Neuronal stem cell (in vitro differentiated cells): ENCODE measurements around the gene CNN1.

Experiments used
- DNase-seq: peaks from one replicate; pipeline ENCODE4 v3.0.0-alpha.2; 2013; ENCODE audit warnings: low spot score
- H2AFZ ChIP-seq: one replicate; pipeline ENCODE4 v1.6.1; 2013; ENCODE audit warnings: mild to moderate bottlenecking, low read length, inconsistent platforms
- H2AK5ac ChIP-seq: 2 replicates; pipeline ENCODE4 v1.6.1; 2013; ENCODE audit warnings: low read depth, mild to moderate bottlenecking, inconsistent platforms, low read length, moderate library complexity, mixed read lengths
- H2BK120ac ChIP-seq: 2 replicates; pipeline ENCODE4 v1.6.1; 2013; ENCODE audit warnings: low read depth, mild to moderate bottlenecking, inconsistent platforms, low read length, moderate library complexity, mixed read lengths
- H2BK12ac ChIP-seq: one replicate; pipeline ENCODE4 v1.6.1; 2013; ENCODE audit warnings: low read length, inconsistent platforms
- H2BK15ac ChIP-seq: 2 replicates; pipeline ENCODE4 v1.6.1; 2013; ENCODE audit warnings: mild to moderate bottlenecking, low read length, inconsistent platforms, mixed read lengths
- H2BK5ac ChIP-seq: one replicate; pipeline ENCODE4 v1.6.1; 2013; ENCODE audit warnings: inconsistent platforms, mild to moderate bottlenecking, low read length, moderate library complexity
- H3K14ac ChIP-seq: one replicate; pipeline ENCODE4 v1.6.1; 2013; ENCODE audit warnings: low read length, inconsistent platforms
- H3K18ac ChIP-seq: 2 replicates; pipeline ENCODE4 v1.6.1; 2013; ENCODE audit warnings: low read length, inconsistent platforms
- H3K23ac ChIP-seq: 2 replicates; pipeline ENCODE4 v1.6.1; 2013; ENCODE audit warnings: low read depth, mild to moderate bottlenecking, mixed read lengths, low read length, inconsistent platforms; ENCODE audit not compliant: poor library complexity
- H3K27ac ChIP-seq: replicated peaks from 3 replicates; pipeline ENCODE4 v1.5.1; 2013; ENCODE audit warnings: low read length, inconsistent platforms
- H3K27me3 ChIP-seq, 3 experiments: 2 replicates each; pipeline ENCODE4 v1.6.1; 2013; ENCODE audit warnings: low read length in 3 of 3, mild to moderate bottlenecking in 2 of 3, inconsistent platforms in 1 of 3, low read depth in 1 of 3, mixed read lengths in 1 of 3, moderate library complexity in 1 of 3; ENCODE audit not compliant: control insufficient read depth in 3 of 3, insufficient read depth in 3 of 3
- H3K36me3 ChIP-seq, 2 donors: replicated peaks in 1 of 2; 2 replicates each; pipeline ENCODE4 v1.6.1; 2013; ENCODE audit warnings: low read length in 2 of 2; ENCODE audit not compliant: control insufficient read depth in 2 of 2, insufficient read depth in 2 of 2
- H3K4ac ChIP-seq: 2 replicates; pipeline ENCODE4 v1.6.1; 2013; ENCODE audit warnings: inconsistent platforms, mild to moderate bottlenecking, low read length, moderate library complexity
- H3K4me1 ChIP-seq, 2 donors: 1 replicate in 1 of 2; 2 replicates in 1 of 2; pipeline ENCODE4 v1.6.1; 2013; ENCODE audit warnings: low read length in 2 of 2, low read depth in 1 of 2; ENCODE audit not compliant: control insufficient read depth in 2 of 2, insufficient read depth in 1 of 2
- H3K4me2 ChIP-seq: one replicate; pipeline ENCODE4 v1.6.1; 2013; ENCODE audit warnings: mild to moderate bottlenecking, low read length, inconsistent platforms; ENCODE audit not compliant: insufficient read depth, poor library complexity, severe bottlenecking
- H3K4me3 ChIP-seq, 2 donors: 2 replicates each; pipeline ENCODE4 v1.5.1; 2013; ENCODE audit warnings: low read length in 2 of 2, mild to moderate bottlenecking in 2 of 2, inconsistent platforms in 1 of 2, moderate library complexity in 1 of 2
- H3K79me1 ChIP-seq: one replicate; pipeline ENCODE4 v1.6.1; 2013; ENCODE audit warnings: low read depth, mild to moderate bottlenecking, inconsistent platforms, low read length, moderate library complexity
- H3K9ac ChIP-seq: one replicate; pipeline ENCODE4 v1.6.1; 2013; ENCODE audit warnings: mild to moderate bottlenecking, low read depth, low read length, inconsistent platforms; ENCODE audit not compliant: poor library complexity
- H3K9me3 ChIP-seq, 2 donors: replicated peaks in 1 of 2; 2 replicates each; pipeline versions ENCODE3 to v1.6.1; 2013; ENCODE audit warnings: low read length in 2 of 2, mild to moderate bottlenecking in 2 of 2, inconsistent platforms in 1 of 2, low read depth in 1 of 2, mixed read lengths in 1 of 2, moderate library complexity in 1 of 2; ENCODE audit not compliant: control insufficient read depth in 2 of 2, insufficient read depth in 1 of 2
- H4K8ac ChIP-seq: one replicate; pipeline ENCODE4 v1.6.1; 2013; ENCODE audit warnings: low read depth, mild to moderate bottlenecking, inconsistent platforms, low read length, moderate library complexity
- H4K91ac ChIP-seq: one replicate; pipeline ENCODE4 v1.6.1; 2013; ENCODE audit warnings: low read length, low read depth, mild to moderate bottlenecking, inconsistent platforms; ENCODE audit not compliant: poor library complexity
- WGBS, 2 donors: extraction: QIAGEN DNeasy Blood & Tissue Kit; methylation state at CpG; one replicate each; pipeline ENCODE4 v1.1.7; 2013; ENCODE audit warnings: missing lambda C conversion rate in 2 of 2, mixed read lengths in 1 of 2; ENCODE audit not compliant: insufficient read length in 2 of 2, insufficient replicate concordance in 1 of 2; ENCODE audit errors: extremely low coverage in 2 of 2; 5-methylcytosine and 5-hydroxymethylcytosine counted together

The CNN1 gene

DNA sequence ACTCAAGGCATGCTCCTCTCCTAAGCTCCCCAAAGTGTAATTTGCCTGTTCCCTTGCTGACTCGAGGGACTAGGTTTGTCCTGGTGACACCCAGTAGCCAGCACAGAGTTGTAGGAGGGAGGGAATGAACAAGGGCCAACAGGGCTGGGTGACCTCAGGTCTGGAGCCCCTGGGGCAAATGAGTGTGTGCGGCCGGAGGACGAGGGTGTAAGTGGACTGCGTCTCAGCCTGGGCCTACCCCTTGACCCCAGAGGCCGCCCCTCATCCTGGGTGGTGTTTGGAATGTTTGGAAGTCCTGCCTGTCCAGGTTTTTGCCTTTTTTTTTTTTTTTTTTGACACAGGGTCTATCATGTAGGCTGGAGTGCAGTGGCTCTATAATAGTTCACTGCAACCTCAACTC lies 31.7 kb upstream of the CNN1 start:
- H2BK5ac ChIP-seq: no peak overlapping the region
- no peaks in the 10 kb centered on the region for H3K79me1 ChIP-seq
- no peak overlapping the region for H3K27ac ChIP-seq
- no peak overlapping the region for H2BK12ac ChIP-seq
- H2AFZ ChIP-seq: no peak overlapping the region
- no peak overlapping the region for H2BK120ac ChIP-seq
- H2AK5ac ChIP-seq: peak overlapping the region; percentile 61
- no CpG with 5 or more reads among the region's 6 CpGs for WGBS, 2 donors
- H3K4me3 ChIP-seq: no peak overlapping the region
- no peak overlapping the region for H3K4me2 ChIP-seq
- H3K18ac ChIP-seq: no peak overlapping the region
- no peak overlapping the region for H4K91ac ChIP-seq
- DNase-seq: no peak
- H3K4me1 ChIP-seq: peaks cover 9 to 10% of the 10 kb centered on the region in 2 donors
- H3K9ac ChIP-seq: no peak overlapping the region
- no peaks in the 10 kb centered on the region for H3K9me3 ChIP-seq
- H2BK15ac ChIP-seq: no peak overlapping the region
- H4K8ac ChIP-seq: no peak overlapping the region
- H3K36me3 ChIP-seq: peaks cover 5 to 10% of the 10 kb centered on the region in 2 donors
- no peak overlapping the region for H3K14ac ChIP-seq
- H3K23ac ChIP-seq: no peak overlapping the region
- no peak overlapping the region for H3K4ac ChIP-seq
- H3K27me3 ChIP-seq: no peaks in the 10 kb centered on the region

- Histone ChIP-seq H2BK15ac (no peak overlapping the region), H3K27ac (no peak overlapping the region), H2BK12ac (no peak overlapping the region), H3K36me3 (peaks cover 5 to 15% of the 10 kb centered on the region in 2 donors), H2AFZ (no peak overlapping the region), H3K14ac (no peak overlapping the region), H3K9me3 (no peaks in the 10 kb centered on the region), H2AK5ac (no peak overlapping the region), H3K9ac (no peak overlapping the region), H3K4me2 (no peak overlapping the region), H3K4ac (no peak overlapping the region), H3K79me1 (no peaks in the 10 kb centered on the region), H3K23ac (peak overlapping the region; percentile 2), H3K18ac (no peak overlapping the region), H4K91ac (no peak overlapping the region), H2BK5ac (no peak overlapping the region), H3K27me3 (no peaks in the 10 kb centered on the region), H2BK120ac (no peak overlapping the region), H4K8ac (no peak overlapping the region), H3K4me3 (peak overlapping the region in 1 of 2 donors; percentile 53), H3K4me1 (peaks cover 9 to 10% of the 10 kb centered on the region in 2 donors)
- DNase-seq: no peak
- no CpG with 5 or more reads among the region's 18 CpGs for WGBS, 2 donors
Observed at GRCh38 chr19:11507370-11508078, 31.1 kb upstream of the CNN1 start.

DNA sequence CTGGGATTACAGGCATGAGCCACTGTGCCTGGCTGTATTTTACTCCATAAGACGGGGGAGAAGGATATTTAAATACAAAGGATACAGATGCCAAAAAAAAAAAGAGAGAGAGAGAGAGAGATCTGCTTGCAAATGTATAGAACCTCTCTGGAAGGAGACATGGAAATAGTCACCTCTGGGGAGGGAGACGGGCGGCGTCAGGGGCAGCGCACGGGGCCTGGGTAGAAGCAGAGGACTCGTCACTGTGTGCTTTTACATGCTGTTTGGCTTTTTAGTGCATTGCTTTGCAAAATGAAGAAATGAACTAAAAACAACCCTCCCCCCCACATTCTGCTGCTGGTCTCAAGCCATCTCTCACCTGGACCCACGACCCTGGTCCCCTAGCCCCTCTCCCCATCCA lies 28.2 kb upstream of the CNN1 start:
- Histone ChIP-seq H2BK12ac (no peak overlapping the region), H2AFZ (no peak overlapping the region), H3K4me2 (no peak overlapping the region), H3K18ac (no peak overlapping the region), H3K14ac (no peak overlapping the region), H3K79me1 (no peaks in the 10 kb centered on the region), H3K27me3 (no peaks in the 10 kb centered on the region), H3K4me1 (peaks cover 5 to 6% of the 10 kb centered on the region in 2 donors), H3K27ac (no peak overlapping the region), H2AK5ac (no peak overlapping the region), H4K91ac (no peak overlapping the region), H3K23ac (no peak overlapping the region), H3K4ac (no peak overlapping the region), H3K9me3 (no peaks in the 10 kb centered on the region), H2BK5ac (no peak overlapping the region), H2BK120ac (no peak overlapping the region), H3K36me3 (peaks cover 11 to 24% of the 10 kb centered on the region in 2 donors), H3K9ac (no peak overlapping the region), H2BK15ac (no peak overlapping the region), H3K4me3 (no peak overlapping the region), H4K8ac (no peak overlapping the region)
- no CpG with 5 or more reads among the region's 8 CpGs for WGBS, 2 donors
- no peak for DNase-seq

DNA sequence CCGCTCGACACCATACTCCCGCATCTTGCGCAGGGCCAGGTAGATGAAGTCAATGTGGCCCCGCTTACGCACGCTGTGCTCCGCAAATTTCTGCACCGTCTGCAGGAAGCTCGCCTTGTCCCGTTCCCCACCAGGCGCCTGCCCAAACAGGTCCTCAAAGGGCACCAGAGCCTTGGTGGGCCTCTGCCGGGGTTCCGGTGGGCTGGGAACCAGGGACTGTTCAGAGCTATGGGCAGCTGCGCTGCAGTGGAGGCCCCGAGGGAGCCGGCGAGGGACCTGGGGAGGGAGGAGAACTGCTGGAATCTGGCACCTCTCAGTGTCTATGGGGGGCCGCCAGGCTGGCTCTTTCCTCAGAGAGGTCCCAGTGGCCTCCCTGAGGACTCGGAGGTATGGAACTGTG lies 24.7 kb upstream of the CNN1 start:
- H3K79me1 ChIP-seq: no peaks in the 10 kb centered on the region
- H3K4ac ChIP-seq: no peak overlapping the region
- no peak overlapping the region for H4K8ac ChIP-seq
- H3K18ac ChIP-seq: no peak overlapping the region
- peak overlapping the region; percentile 4 for H3K9ac ChIP-seq
- no peak overlapping the region for H3K27ac ChIP-seq
- DNase-seq: no peak
- H2BK120ac ChIP-seq: no peak overlapping the region
- no peaks in the 10 kb centered on the region for H3K4me1 ChIP-seq
- peak overlapping the region; percentile 22 for H2BK12ac ChIP-seq
- no peak overlapping the region for H2BK5ac ChIP-seq
- H2AK5ac ChIP-seq: no peak overlapping the region
- H3K14ac ChIP-seq: no peak overlapping the region
- H4K91ac ChIP-seq: no peak overlapping the region
- peaks cover 8 to 30% of the 10 kb centered on the region in 2 donors for H3K36me3 ChIP-seq
- H3K23ac ChIP-seq: no peak overlapping the region
- H3K4me2 ChIP-seq: no peak overlapping the region
- no peaks in the 10 kb centered on the region for H3K9me3 ChIP-seq
- H2AFZ ChIP-seq: no peak overlapping the region
- no peaks in the 10 kb centered on the region for H3K27me3 ChIP-seq
- WGBS, 2 donors: no CpG with 5 or more reads among the region's 20 CpGs
- H2BK15ac ChIP-seq: no peak overlapping the region
- H3K4me3 ChIP-seq: no peak overlapping the region
